Measurements from ENCODE around the gene PPP6R2.
"Not testable (repeated sequence)": the region's sequence is repeated elsewhere in the genome, so short reads cannot be mapped to it uniquely, and the experiment has no call there.

Gene PPP6R2

DNA sequence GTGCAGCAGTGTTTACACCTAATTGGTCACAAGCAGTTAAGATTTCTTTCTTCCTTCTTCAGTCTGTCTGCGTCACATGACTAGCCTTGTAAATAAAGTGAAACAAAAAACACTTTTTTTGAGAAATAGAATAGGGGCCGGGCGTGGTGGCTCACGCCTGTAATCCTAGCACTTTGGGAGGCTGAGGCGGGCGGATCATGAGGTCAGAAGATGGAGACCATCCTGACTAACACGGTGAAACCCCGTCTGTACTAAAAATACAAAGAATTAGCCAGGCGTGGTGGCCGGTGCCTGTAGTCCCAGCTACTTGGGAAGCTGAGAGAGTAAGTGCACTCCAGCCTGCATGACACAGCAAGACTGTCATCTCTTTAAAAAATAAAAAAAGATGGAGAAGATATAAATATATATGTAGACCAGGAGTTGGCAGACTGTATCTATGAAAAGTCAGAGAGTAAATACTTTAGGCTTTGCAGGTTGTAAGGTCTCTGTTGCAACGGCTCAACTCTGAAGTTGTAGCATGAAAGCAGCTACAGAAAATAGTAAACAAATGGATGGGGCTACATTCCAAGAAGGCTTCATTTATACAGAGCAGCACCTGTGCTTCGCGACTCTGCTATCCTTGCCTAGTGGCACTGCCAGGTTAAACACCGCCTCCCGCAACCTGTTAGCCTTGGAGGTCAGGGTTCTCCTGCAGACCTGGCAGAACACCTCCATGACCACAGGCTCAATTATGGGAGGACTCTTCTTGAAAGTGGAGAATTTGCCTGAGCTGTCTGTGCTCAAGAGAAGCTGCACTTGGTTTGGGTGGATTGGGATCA is 55.9 kb downstream of the PPP6R2 start:
- no peak for DNase-seq (ENCODE audit: low spot score)

DNA sequence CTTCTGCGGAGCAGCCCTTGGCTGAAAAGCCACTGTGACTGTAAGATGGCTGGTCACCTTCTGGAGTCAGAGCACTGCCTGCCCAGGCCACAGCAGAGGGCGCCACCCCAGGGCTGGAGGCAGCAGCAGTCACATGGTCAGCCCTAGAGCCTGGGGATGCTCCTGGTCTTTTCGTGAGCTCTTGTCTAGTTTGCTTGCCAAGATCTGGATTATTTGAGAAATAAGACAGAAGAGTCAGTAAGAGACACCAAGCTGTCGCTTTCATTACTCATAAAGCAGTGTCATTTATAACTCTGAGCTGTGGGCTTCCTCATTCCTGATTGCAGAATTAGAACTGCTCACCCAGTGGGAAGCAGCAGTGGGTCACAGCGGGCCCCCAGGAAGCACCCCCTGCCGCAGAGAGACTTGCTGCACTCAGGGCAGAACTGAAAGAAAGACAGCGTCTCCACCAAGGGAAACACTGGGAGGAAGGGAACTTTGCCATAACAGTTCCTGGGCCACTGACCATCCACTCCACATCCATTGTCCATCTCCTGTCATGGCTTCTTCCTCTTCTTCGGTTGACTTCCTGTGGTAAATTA is 56.7 kb downstream of the PPP6R2 start:
- DNase-seq (ENCODE audit: low spot score) = no peak

DNA sequence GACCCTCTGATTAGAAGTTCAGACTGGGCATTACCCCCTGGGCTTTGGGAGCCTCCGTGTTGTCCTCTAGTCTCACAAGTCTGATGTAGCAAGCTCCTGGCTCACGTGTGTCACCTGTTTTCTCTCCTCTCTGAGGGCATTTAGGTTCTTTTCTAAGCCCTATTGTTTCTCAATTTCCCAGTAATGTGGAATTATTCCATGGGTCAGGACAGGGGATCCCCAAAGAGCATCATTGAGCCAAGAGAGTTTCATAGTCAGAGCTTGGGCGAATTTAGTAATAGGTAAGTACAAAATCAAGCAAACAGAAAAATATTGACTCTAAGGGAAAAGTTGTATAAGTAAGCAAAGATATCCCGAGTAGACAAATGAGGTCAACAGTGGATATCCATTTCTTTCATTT is 57.3 kb downstream of the PPP6R2 start:
- DNase-seq (ENCODE audit: low spot score) = no peak

DNA sequence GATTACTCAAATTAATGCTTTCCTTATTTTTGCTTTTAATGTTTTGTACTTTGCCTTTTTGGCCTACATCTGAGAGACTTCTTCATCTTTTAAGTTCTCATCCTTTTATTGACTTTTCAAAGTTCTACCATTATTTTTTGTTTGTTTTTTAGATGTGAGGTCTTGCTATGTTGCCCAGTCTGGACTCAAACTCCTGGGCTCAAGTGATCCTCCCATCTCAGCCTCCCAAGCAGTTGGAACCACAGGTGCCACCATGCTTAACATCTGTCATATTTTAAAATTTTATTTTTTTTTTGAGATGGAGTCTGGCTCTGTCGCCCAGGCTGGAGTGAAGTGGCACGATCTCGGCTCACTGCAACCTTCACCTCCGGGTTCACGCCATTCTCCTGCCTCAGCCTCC is 57.8 kb downstream of the PPP6R2 start:
- DNase-seq (ENCODE audit: low spot score) = no peak

DNA sequence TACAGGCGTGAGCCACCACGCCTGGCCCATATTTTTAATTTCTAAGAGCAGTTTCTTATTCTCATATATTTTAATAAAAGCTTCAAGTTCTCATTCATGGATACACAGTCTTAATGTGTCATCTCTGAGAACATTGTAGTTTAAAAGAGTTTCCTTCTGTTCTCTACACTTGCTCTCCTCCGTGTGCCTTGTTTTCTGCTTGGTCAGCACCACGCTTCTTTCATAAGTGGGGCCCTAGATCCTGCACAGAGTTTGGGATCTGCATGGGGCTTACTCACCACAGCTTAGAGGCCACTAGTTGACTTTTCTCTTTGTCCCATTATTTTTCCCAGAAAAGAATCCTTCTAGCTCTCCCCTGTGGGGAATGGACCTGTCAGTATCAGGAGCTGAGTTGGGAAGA is 58.8 kb downstream of the PPP6R2 start:
- no peak for DNase-seq (ENCODE audit: low spot score)

DNA sequence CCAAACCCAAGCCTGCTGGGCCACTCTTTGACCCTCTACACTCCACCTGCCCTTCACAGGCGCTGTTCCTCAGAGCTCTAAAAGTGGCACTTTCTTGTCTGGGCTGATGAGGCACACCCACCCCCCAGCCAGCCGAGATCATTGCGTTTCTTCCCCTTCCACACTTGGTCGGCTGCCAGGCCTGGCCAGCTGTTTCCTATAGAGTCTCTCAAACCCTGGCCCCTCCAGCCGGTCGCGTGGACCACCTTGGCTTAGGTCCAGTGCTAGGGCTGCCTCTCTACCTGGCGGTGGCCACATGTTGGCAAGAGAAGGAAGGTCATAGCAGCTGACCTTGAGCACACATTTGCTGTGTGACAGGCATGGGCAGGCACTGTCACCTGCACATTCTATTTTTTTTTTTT is 60.6 kb downstream of the PPP6R2 start:
- no peak for DNase-seq (ENCODE audit: low spot score)

DNA sequence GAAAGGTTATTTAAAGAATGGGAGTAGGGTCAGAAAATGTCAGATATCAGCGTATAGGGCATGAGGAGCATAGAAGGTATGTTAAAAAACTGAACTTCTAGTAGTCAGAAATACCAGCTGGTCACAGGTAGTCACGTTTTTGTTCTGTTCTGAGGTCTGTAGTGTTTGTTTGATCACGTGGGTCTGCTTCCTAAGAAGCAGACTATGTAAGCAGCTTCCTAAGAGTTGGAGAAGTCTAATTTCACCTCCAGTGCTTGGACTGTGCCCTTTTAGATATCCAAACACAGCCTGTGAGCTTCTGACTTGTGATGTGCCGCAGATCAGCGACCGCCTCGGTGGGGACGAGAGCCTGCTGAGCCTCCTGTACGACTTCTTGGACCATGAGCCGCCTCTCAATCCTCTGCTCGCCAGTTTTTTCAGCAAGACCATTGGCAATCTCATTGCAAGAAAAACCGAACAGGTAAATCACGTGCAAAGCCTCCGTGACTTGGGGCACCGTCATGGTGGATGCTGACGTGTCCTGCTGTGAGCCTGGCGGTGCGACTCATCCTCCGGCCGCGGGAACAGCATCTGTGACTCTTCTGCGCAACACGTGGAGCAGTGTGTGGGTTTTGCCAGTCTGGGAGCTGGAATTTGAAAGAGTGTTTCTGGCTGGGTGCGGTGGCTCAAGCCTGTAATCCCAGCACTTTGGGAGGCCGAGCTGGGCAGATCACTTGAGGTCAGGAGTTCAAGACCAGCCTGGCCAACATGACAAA is 63.5 kb downstream of the PPP6R2 start:
- DNase-seq (ENCODE audit: low spot score) = no peak

DNA sequence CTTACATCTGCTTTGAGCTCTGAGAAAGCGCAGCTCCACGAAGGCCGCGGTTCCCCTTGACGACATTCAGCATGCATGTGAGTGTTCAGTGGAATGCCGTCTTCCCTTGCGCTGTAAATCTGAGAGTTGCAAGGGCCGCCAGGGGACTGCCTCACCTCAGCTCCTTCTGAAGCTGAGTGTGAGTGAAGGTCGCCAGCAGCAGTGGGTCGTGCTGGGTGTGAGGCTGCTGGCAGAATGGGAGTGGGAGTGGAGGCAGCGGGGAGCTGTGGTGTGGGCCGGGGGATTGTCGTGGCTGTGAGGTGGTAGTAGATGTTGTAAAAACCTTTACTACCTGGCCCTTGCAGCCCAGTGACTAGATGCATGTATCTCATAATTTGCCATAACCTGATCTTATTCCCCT is 65.2 kb downstream of the PPP6R2 start:
- no peak for DNase-seq (ENCODE audit: low spot score)

DNA sequence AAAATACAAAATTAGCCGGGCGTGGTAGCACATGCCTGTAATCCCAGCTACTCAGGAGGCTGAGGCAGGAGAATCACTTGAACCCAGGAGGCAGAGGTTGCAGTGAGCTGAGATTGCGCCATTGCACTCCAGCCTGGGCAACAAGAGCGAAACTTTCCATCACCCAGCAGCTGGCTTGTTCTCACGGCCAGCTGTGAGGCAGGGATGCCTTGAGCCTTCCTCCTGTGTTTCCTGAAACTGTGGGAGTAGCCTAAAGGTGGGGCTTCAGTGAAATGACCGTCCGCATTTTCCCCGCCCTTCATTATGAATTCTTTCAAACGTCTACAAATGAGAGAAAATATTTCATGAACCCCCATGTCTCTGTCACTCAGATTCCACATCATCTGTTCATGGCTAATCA is 65.8 kb downstream of the PPP6R2 start:
- DNase-seq (ENCODE audit: low spot score) = not testable (repeated sequence)

DNA sequence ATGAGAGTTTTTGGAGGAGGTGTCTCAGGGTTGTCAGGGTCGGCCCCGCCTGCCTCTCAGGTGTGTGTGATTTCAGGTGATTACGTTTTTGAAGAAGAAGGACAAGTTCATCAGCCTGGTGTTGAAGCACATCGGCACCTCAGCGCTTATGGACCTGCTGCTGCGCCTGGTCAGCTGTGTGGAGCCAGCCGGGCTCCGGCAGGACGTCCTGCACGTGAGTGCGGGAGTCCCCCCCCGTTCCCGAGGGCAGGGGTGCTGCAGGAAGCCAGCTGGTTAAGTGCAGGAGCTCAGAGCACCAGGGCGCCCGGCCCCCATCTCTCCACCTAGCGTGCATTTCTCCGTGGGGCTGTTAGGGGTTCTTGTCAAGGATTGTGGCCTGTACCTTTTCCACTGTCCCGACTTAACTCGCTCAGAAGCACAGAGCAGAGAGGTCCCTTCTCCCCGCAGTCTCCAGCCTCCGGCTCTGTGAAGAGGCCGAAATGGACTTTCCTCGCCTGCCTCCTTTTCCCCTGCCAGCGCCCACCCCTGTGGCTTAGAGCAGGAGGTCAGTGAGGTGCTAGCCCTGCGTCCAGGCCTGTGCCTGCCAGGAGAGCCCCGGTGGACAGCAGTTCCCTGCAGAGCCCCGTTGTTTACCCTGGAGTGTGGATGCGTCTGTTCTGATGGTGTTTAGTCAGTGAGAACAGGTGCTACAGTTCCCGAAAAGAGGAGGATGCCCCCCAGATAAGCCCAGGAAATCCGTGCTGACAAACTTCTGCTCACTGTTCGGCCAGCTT is 71.5 kb downstream of the PPP6R2 start:
- DNase-seq (ENCODE audit: low spot score) = no peak

DNA sequence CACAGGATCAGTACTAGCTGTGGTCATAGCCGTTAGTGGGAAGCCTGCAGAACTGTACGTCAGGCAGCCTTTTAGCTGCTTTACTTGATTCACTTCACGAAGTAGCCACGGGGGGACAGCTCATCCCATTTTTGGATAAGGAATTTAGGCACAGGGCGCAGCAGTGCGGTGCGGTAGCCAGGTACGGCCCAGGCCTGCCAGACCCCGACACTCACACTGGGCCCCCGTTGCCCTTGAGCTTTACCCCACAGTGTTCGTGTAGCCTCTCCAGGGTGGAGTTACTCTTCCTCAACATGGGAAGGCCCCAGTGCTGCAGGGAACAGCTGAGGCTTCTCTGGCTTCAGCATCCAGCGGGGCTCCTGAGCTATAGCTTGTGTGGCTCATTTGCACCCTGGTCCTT is 72.3 kb downstream of the PPP6R2 start:
- DNase-seq (ENCODE audit: low spot score) = no peak

DNA sequence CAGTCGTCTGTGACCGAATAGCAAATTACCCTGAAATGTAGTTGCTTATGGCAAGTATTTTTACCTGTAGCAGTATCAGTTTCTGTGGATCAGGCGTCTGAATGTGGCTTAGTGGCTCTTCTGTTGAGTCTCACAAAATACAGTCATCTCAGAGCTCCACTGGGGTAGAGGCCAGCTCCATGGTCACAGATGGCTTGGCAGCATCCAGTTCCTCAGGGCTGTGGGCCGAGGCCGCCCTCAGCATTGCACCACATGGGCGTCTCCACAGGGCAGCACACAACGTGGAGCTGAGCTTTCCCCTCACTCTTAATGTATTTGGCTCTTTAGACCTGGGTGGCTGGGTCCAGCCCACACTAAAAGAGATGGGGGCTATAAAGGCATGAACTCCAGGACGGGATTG is 73.9 kb downstream of the PPP6R2 start:
- no peak for DNase-seq (ENCODE audit: low spot score)

DNA sequence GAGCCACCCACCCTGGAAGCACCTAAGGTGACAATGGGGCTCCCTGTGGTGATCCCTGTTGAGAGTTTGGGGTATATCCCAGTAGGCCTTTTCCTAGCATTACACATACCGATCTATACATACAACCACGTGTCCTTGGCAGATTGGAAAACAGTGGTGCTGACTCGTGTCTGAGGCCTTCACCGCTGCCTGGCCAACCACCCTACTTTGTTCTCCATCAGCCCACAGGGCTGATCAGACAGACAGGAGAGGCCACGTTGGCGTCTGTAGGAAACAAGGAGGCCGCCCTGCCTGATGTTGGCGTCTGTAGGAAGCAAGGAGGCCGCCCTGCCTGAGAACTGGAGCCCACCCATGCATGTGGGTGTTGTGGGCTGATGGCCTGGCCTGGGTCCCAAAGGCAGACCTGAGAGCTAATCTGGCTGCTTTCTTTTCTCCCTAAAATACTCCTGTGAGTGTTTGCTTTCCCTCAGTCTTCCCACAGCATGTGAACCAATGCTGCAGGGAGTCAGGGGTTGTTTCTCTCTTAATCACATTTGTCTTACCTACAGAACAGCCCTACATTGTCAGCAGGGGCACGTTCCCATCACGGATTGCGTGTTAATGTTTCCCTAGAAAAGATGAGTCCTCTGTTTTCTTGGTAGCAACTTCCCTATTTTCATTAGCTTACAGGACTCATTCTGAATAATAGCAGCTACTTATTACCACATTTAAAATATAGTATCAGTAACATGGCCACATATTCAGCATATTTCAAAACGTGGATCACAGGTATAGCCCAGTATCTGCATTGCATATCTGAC is 74.5 kb downstream of the PPP6R2 start:
- DNase-seq (ENCODE audit: low spot score) = no peak

DNA sequence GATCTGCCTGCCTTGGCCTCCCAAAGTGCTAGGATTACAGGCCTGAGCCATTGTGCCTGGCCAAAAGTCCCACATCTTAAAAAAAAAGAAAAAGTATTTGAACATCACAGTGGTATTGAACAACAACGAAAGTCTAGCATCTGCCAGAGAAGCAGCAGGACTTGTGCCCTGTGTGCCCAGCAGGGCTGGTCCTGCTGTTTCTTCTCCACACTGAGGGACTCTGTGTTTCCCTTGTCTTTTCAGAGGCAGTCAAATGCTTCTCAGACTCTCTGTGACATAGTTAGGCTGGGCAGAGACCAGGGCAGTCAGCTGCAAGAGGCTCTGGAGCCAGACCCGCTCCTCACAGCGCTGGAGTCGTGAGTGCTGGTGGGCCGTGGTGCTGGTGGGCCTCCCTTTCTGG is 75.5 kb downstream of the PPP6R2 start:
- no peak for DNase-seq (ENCODE audit: low spot score)

DNA sequence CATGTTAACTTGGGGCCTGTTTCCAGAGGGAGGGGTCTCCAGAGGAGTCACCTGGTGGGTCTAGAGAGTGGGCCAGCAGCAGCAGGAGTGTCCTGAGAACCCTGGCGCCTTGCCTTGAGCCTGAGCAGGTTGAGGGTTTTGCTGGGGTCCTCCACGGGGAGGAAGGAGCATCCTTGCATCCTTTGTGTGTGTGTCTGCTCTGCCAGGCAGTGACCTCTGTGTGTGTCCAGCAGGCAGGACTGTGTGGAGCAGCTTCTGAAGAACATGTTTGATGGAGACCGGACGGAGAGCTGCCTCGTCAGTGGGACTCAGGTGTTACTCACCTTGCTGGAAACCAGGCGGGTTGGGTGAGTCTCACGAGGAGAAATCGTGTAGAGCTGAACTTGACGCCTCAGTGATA is 76.0 kb downstream of the PPP6R2 start:
- no peak for DNase-seq (ENCODE audit: low spot score)

DNA sequence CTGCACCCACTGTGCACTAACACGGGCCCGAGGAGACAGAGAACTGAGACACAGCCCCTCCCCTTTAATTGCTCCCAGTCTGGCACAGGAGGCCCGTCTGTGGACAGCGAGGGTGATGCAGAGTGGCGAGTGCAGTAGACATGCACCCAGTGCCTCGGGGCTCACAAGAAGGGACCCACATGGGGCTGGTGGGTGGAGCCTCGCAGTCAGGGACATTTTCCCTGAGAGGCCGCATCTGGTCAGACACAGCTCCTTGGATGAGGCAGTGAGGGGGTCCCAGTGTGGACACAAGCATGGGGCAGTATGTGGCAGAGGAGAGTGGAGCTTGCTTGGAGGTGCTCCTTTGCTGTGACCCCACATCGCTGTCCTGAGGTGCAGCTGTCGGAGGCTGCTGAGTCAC is 76.9 kb downstream of the PPP6R2 start:
- DNase-seq (ENCODE audit: low spot score) = no peak

DNA sequence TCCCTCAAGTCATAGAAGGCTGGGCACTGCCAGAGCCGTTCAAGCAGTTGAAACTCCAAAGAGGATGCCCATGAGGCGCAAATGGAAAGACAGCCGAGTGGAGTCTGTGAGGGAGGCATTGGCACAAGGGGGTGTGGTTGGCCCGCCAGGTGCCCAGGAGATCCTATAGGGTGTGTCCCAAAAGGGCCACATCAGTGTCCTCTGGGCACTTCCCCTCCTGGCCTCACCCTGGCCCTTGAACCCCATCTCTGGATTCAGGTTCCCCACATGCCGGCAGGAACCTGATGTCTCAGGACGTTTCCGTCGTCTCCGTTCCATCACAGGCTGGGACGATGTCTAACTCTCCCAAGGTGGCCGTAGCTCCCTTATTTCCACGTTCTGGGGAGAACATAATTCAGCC is 77.5 kb downstream of the PPP6R2 start:
- DNase-seq (ENCODE audit: low spot score) = no peak

DNA sequence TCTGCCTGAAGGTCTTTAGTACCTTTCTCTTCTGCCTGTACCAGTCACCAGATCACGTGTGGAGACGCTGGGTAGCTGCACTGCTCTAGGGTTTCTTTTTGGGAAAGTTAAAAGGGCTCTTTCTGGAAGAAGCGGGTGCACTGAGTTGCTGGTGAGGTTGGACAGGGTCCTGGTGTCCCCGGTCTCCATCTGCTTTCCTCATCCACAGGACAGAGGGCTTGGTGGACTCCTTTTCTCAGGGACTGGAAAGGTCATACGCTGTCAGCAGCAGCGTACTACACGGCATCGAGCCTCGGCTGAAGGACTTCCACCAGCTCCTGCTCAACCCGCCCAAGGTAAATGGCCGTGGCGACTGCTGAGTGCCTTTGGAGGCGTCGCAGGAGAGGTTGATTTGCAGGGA is 78.9 kb downstream of the PPP6R2 start:
- no peak for DNase-seq (ENCODE audit: low spot score)

DNA sequence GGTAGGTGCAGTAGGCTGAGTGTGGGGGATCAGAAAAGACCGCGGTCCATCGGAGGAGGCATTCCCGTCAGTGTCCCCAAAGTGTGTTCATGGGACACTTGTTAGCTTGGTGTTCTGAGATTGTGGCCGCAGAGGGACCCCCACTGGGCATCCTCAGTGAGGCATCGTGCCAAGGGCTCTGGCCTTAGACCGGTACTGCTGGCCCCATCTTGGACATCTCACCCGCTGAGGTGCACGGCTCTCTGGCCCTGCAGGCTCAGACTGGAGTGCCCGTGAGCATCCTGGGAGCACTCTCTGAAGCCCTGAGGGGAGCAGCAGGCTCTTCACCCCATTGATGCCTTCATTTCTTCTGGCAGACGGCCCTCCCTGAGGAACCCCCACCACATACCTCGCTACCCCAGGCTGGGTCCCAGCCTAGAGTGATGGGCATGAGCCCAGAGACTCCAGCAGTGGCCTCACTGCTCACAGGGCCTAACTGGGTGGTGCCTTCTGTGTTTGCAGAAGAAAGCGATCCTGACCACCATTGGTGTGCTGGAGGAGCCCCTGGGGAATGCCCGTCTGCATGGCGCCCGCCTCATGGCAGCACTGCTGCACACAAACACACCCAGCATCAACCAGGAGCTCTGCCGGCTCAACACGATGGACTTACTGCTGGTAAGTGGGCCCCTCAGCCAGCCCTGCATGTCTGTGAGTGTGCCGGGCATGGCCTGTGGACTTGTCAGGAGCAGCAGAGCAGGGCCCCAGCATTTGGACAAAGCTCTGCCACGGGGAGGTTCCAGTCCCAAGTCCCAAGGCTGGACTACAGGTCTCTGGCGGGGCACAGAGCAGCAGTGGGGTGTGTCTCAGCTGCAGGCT is 80.1 kb downstream of the PPP6R2 start:
- no peak for DNase-seq (ENCODE audit: low spot score)

DNA sequence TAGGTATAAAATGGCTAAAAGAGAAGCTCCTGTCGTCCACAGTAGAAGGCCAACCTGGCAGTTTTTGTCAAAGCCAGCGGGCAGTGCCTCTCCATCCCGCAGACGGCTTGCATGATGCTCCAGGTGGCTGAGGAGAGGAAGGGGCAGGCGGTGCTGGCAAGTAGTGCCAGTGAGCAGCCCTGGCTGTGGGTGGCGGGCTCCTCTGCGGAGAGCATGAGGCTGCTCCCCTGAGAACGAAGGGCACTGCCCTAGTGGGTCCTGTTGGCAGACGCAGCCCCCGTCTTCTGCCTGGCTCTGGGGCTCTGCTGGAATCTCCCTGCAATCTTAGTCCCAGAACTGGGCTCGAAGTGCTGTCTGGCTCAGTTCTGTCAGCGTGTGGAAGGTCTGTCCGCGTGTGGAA is 80.8 kb downstream of the PPP6R2 start:
- DNase-seq (ENCODE audit: low spot score) = no peak

All from hematopoietic multipotent progenitor cell treated with erythropoietin and hydrocortisone succinate and interleukin-3 and kit ligand, for 15 days (in vitro differentiated cells).